ENCODE measurements around the gene TMCC2. TPM values are rescaled to one million over a fixed set of nuclear protein-coding genes. Genes with fewer than 3 reads are reported as not detected.

The TMCC2 gene
- total RNA-seq, 1 experiment from 2014 or later: 2.7 TPM

DNA sequence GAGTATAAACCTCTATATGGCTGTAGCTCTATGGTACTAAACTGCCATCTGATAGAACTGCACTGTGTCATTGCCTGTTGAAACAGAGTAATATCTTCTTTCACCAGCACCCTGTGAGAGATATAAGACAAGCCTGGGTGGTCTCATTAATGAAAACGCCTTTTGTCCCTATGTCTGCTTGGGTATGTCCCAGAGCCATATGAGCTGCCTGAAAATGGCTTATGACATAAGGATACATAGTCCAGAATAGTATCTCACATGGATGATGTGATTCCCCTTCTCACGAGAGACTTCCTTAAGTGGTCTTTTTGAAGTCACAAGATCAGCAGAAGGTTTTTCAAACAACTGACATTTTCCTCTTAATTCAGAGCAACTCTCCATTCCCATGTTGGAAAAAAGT is 7.3 kb upstream of the TMCC2 start:
- Histone ChIP-seq H3K79me2 (ENCODE audit: insufficient read depth, low read length) (no peaks in the 10 kb centered on the region), H3K9me2 (ENCODE audit: insufficient read depth) (no peaks in the 10 kb centered on the region), H2AFZ (ENCODE audit: low read depth, low read length, poor library complexity, severe bottlenecking) (no peak overlapping the region), H3K36me3 (ENCODE audit: control insufficient read depth in 1 of 2, insufficient read depth in 2 of 2, low read length in 2 of 2) (no peaks in the 10 kb centered on the region), H3K9ac (ENCODE audit: low read length) (no peak overlapping the region), H3K4me3 (replicated peaks in 1 of 2; ENCODE audit: low read depth in 1 of 2, low read length in 2 of 2) (no peak overlapping the region), H3K4me2 (ENCODE audit: low read length) (no peak overlapping the region), H3K9me3 (ENCODE audit: control insufficient read depth in 1 of 2, insufficient read depth in 1 of 2, low read depth in 1 of 2, low read length in 2 of 2) (no peaks in the 10 kb centered on the region), H3K27ac (ENCODE audit: low read depth, low read length) (no peak overlapping the region), H3K27me3 (ENCODE audit: insufficient read depth, low read length) (no peaks in the 10 kb centered on the region), H4K20me1 (ENCODE audit: insufficient read depth) (no peaks in the 10 kb centered on the region), H3K4me1 (ENCODE audit: control insufficient read depth in 1 of 2, insufficient read depth in 2 of 2, low read length in 2 of 2) (no peaks in the 10 kb centered on the region)
- TF ChIP-seq SP1 (IDR thresholded peaks at IDR 0.05; ENCODE audit: low read depth) (no peak), JUND (IDR thresholded peaks at IDR 0.05) (no peak), ZNF274 (IDR thresholded peaks at IDR 0.05; ENCODE audit: low read depth, low read length) (no peak), RAD21 (IDR thresholded peaks at IDR 0.05; ENCODE audit: low read depth) (no peak), YY1 (IDR thresholded peaks at IDR 0.05; ENCODE audit: extremely low read depth, insufficient replicate concordance, low read depth, low read length) (no peak), CEBPB (IDR thresholded peaks at IDR 0.05; ENCODE audit: low read depth) (no peak), CTCF (IDR thresholded peaks at IDR 0.05 in 2 of 3, conservative IDR thresholded peaks at IDR 0.05 in 1 of 3; ENCODE audit: borderline replicate concordance in 1 of 3, insufficient read depth in 1 of 3, low read depth in 2 of 3, low read length in 2 of 3) (no peak)
- TF ChIP-seq, protein P1, sequence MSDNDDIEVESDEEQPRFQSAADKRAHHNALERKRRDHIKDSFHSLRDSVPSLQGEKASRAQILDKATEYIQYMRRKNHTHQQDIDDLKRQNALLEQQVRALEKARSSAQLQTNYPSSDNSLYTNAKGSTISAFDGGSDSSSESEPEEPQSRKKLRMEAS (IDR thresholded peaks at IDR 0.05): no peak
- intact Hi-C loops (cut with micrococcal nuclease): no loop called here
- CTCF ChIA-PET: no interaction called here
- no TSS peak for BruUV-seq (replicated peaks)
- POLR2A ChIA-PET: no interaction called here
- ATAC-seq: no peak
- RAD21 ChIA-PET (ENCODE audit: low non-redundant PET in 1 of 2, low total read pairs in 2 of 2, uncharacterized antibody in 2 of 2, unreplicated experiment in 2 of 2): no interaction called here
- DNase-seq (ENCODE audit: low read depth, low spot score): no peak

DNA sequence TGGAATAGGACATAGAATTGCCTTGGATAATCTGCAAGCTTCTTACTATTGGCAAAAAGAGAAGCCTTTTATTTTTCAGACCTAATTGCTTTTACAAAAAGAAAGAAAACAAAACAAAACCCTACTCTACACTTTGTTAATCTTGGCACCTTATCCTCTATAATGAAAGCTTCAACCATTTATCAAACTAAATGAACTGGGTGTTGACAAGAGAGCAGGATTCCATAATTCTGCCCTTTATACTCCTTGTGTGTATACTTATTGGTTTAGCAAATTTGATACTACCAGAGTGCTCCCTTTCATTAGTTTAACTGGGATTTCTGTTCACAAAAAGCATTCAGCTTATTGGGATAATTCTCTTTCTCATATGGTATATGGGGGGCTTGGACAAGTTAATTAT is 3.0 kb upstream of the TMCC2 start:
- H3K4me3 ChIP-seq (replicated peaks in 1 of 2; ENCODE audit: low read depth in 1 of 2, low read length in 2 of 2): no peak overlapping the region
- RAD21 ChIA-PET (ENCODE audit: low non-redundant PET in 1 of 2, low total read pairs in 2 of 2, uncharacterized antibody in 2 of 2, unreplicated experiment in 2 of 2): no interaction called here
- POLR2A ChIA-PET: no interaction called here
- H3K27ac ChIP-seq (ENCODE audit: low read depth, low read length): no peak overlapping the region
- H3K4me1 ChIP-seq (ENCODE audit: control insufficient read depth in 1 of 2, insufficient read depth in 2 of 2, low read length in 2 of 2): peaks cover 10 to 27% of the 10 kb centered on the region in 2 experiments; a peak in 3 of 4 replicates
- intact Hi-C loops (cut with micrococcal nuclease): no loop called here
- no TSS peak for BruUV-seq (replicated peaks)
- no peaks in the 10 kb centered on the region for H3K79me2 ChIP-seq (ENCODE audit: insufficient read depth, low read length)
- no peaks in the 10 kb centered on the region for H3K9me2 ChIP-seq (ENCODE audit: insufficient read depth)
- ATAC-seq (no peak), DNase-seq (ENCODE audit: low read depth, low spot score) (no peak)
- H3K27me3 ChIP-seq (ENCODE audit: insufficient read depth, low read length): no peaks in the 10 kb centered on the region
- no peaks in the 10 kb centered on the region for H4K20me1 ChIP-seq (ENCODE audit: insufficient read depth)
- H3K4me2 ChIP-seq (ENCODE audit: low read length): no peak overlapping the region
- CTCF ChIA-PET: no interaction called here
- H3K9me3 ChIP-seq (ENCODE audit: control insufficient read depth in 1 of 2, insufficient read depth in 1 of 2, low read depth in 1 of 2, low read length in 2 of 2): no peaks in the 10 kb centered on the region
- H3K36me3 ChIP-seq (ENCODE audit: control insufficient read depth in 1 of 2, insufficient read depth in 2 of 2, low read length in 2 of 2): no peaks in the 10 kb centered on the region
- no peak overlapping the region for H2AFZ ChIP-seq (ENCODE audit: low read depth, low read length, poor library complexity, severe bottlenecking)
- H3K9ac ChIP-seq (ENCODE audit: low read length): no peak overlapping the region
- TF ChIP-seq ELF1 (IDR thresholded peaks at IDR 0.05; ENCODE audit: borderline replicate concordance, low read depth) (no peak), ZBTB33 (IDR thresholded peaks at IDR 0.05; ENCODE audit: extremely low read depth, insufficient replicate concordance, low read length) (no peak), CEBPB (IDR thresholded peaks at IDR 0.05; ENCODE audit: low read depth) (no peak), ATF3 (IDR thresholded peaks at IDR 0.05) (no peak), TCF7L2 (IDR thresholded peaks at IDR 0.05; ENCODE audit: borderline replicate concordance, extremely low read depth, insufficient read depth, insufficient read length) (no peak), SRF (IDR thresholded peaks at IDR 0.05; ENCODE audit: low read depth) (no peak), EZH2 (IDR thresholded peaks at IDR 0.05) (no peak), SP1 (IDR thresholded peaks at IDR 0.05; ENCODE audit: low read depth) (no peak), FOSL1 (IDR thresholded peaks at IDR 0.05; ENCODE audit: low read depth) (no peak), CBX3 (IDR thresholded peaks at IDR 0.05; ENCODE audit: low read depth) (no peak), ZNF274 (IDR thresholded peaks at IDR 0.05; ENCODE audit: low read depth, low read length) (no peak), YY1 (IDR thresholded peaks at IDR 0.05; ENCODE audit: extremely low read depth, insufficient replicate concordance, low read depth, low read length) (no peak), ZFX (IDR thresholded peaks at IDR 0.05) (no peak)
